ENCODE results near the gene STOML3. TPM values are rescaled to one million over a fixed set of nuclear protein-coding genes. Genes with fewer than 3 reads are reported as not detected.

Gene STOML3
- total RNA-seq, 1 donor = not detected

- Histone ChIP-seq H3K27me3 (ENCODE audit: insufficient read depth, low read length) (no peaks in the 10 kb centered on the region), H3K27ac (ENCODE audit: low read depth, low read length) (no peak overlapping the region), H3K4me3 (ENCODE audit: insufficient read depth, low read length) (no peak overlapping the region), H3K4me2 (ENCODE audit: insufficient read depth, low read length) (no peak overlapping the region), H3K9me3 (ENCODE audit: low read depth, low read length) (no peaks in the 10 kb centered on the region), H3K36me3 (ENCODE audit: insufficient read depth, low read length) (no peaks in the 10 kb centered on the region), H2AFZ (ENCODE audit: low read length) (no peak overlapping the region), H4K20me1 (ENCODE audit: insufficient read depth, low read length) (no peaks in the 10 kb centered on the region), H3K79me2 (ENCODE audit: insufficient read depth, low read length) (no peaks in the 10 kb centered on the region), H3K4me1 (ENCODE audit: insufficient read depth, low read length) (no peaks in the 10 kb centered on the region)
- DNase-seq (ENCODE audit: insufficient read length, low spot score, missing footprints) = no peak
- TF ChIP-seq, protein P1, sequence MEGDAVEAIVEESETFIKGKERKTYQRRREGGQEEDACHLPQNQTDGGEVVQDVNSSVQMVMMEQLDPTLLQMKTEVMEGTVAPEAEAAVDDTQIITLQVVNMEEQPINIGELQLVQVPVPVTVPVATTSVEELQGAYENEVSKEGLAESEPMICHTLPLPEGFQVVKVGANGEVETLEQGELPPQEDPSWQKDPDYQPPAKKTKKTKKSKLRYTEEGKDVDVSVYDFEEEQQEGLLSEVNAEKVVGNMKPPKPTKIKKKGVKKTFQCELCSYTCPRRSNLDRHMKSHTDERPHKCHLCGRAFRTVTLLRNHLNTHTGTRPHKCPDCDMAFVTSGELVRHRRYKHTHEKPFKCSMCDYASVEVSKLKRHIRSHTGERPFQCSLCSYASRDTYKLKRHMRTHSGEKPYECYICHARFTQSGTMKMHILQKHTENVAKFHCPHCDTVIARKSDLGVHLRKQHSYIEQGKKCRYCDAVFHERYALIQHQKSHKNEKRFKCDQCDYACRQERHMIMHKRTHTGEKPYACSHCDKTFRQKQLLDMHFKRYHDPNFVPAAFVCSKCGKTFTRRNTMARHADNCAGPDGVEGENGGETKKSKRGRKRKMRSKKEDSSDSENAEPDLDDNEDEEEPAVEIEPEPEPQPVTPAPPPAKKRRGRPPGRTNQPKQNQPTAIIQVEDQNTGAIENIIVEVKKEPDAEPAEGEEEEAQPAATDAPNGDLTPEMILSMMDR (IDR thresholded peaks at IDR 0.05; ENCODE audit: extremely low read depth, low read depth, low read length) = no peak
These were observed 56.8 kb downstream of the STOML3 start for GRCh38 chr13:38933786-38934185.

- DNase-seq (ENCODE audit: insufficient read length, low spot score, missing footprints) = no peak
- Histone ChIP-seq H4K20me1 (ENCODE audit: insufficient read depth, low read length) (no peaks in the 10 kb centered on the region), H3K9me3 (ENCODE audit: low read depth, low read length) (no peaks in the 10 kb centered on the region), H3K27ac (ENCODE audit: low read depth, low read length) (no peak overlapping the region), H3K4me1 (ENCODE audit: insufficient read depth, low read length) (no peaks in the 10 kb centered on the region), H3K36me3 (ENCODE audit: insufficient read depth, low read length) (no peaks in the 10 kb centered on the region), H3K27me3 (ENCODE audit: insufficient read depth, low read length) (no peaks in the 10 kb centered on the region), H2AFZ (ENCODE audit: low read length) (no peak overlapping the region), H3K4me2 (ENCODE audit: insufficient read depth, low read length) (no peak overlapping the region), H3K79me2 (ENCODE audit: insufficient read depth, low read length) (no peaks in the 10 kb centered on the region), H3K4me3 (ENCODE audit: insufficient read depth, low read length) (no peak overlapping the region)
- TF ChIP-seq, protein P1 (IDR thresholded peaks at IDR 0.05; ENCODE audit: extremely low read depth, low read depth, low read length) = no peak
These were observed 68.5 kb downstream of the STOML3 start for GRCh38 chr13:38922170-38922569.

GRCh38 chr13:38921081-38921480, 69.5 kb downstream of the STOML3 start:
- no peak overlapping the region for H3K4me2 ChIP-seq (ENCODE audit: insufficient read depth, low read length)
- no peaks in the 10 kb centered on the region for H3K4me1 ChIP-seq (ENCODE audit: insufficient read depth, low read length)

More at GRCh38 chr13:38921081-38921480, 69.5 kb downstream of the STOML3 start:
- Histone ChIP-seq H3K79me2 (ENCODE audit: insufficient read depth, low read length) (no peaks in the 10 kb centered on the region), H3K9me3 (ENCODE audit: low read depth, low read length) (no peaks in the 10 kb centered on the region), H2AFZ (ENCODE audit: low read length) (no peak overlapping the region), H4K20me1 (ENCODE audit: insufficient read depth, low read length) (no peaks in the 10 kb centered on the region), H3K36me3 (ENCODE audit: insufficient read depth, low read length) (no peaks in the 10 kb centered on the region), H3K27me3 (ENCODE audit: insufficient read depth, low read length) (no peaks in the 10 kb centered on the region), H3K4me3 (ENCODE audit: insufficient read depth, low read length) (no peak overlapping the region), H3K27ac (ENCODE audit: low read depth, low read length) (no peak overlapping the region)
- no peak for DNase-seq (ENCODE audit: insufficient read length, low spot score, missing footprints)
- TF ChIP-seq, protein P1 (IDR thresholded peaks at IDR 0.05; ENCODE audit: extremely low read depth, low read depth, low read length) = no peak

Other genes with a start within 250 kb of the STOML3 start
- gene PROSER1, start 47.3 kb upstream of the STOML3 start, total RNA-seq = 13.4 and 18.3 TPM in 2 replicates
- gene NHLRC3, start 47.6 kb upstream of the STOML3 start, total RNA-seq = 26.4 and 32.7 TPM in 2 replicates